SK-N-SH treated with all-trans-retinoic acid at 6 μM for 48 hours (cell line): ENCODE data around the gene SMIM34.
"Not testable (repeated sequence)": the region's sequence is repeated elsewhere in the genome, so short reads cannot be mapped to it uniquely, and the experiment has no call there.

Experiments used
- ARNTL ChIP-seq: fragments of 450-650 bp; formaldehyde crosslinking; IDR thresholded peaks from 2 replicates; pipeline ENCODE4 v1.5.0; 2020; ENCODE audit warnings: low read depth, mild to moderate bottlenecking, moderate library complexity, borderline replicate concordance
- CSDC2 ChIP-seq: fragments of 250-450 bp; sonication (Bioruptor Pico); IDR thresholded peaks from 2 replicates; pipeline ENCODE4 v1.5.0; 2020; ENCODE audit warnings: mild to moderate bottlenecking, moderate library complexity
- ISL1 ChIP-seq: fragments of 250-450 bp; sonication (Bioruptor Pico); IDR thresholded peaks from 2 replicates; pipeline ENCODE4 v2.1.2; 2022; ENCODE audit warnings: mild to moderate bottlenecking, moderate library complexity
- ZFP3 ChIP-seq: fragments of 250-450 bp; sonication (Bioruptor Pico); IDR thresholded peaks from 2 replicates; pipeline ENCODE4 v1.5.0; 2020; ENCODE audit warnings: mild to moderate bottlenecking, moderate library complexity
- ZFP30 ChIP-seq: fragments of 450-650 bp; formaldehyde crosslinking; IDR thresholded peaks from 2 replicates; pipeline ENCODE4 v1.5.0; 2022; ENCODE audit warnings: mild to moderate bottlenecking, moderate library complexity
- ZNF70 ChIP-seq: fragments of 450-650 bp; formaldehyde crosslinking; IDR thresholded peaks from 2 replicates; pipeline ENCODE4 v1.5.0; 2020; ENCODE audit warnings: mild to moderate bottlenecking, moderate library complexity
- TF ChIP-seq, protein P1 (sequence below): fragments of 250-450 bp; sonication (Bioruptor Pico); IDR thresholded peaks from 2 replicates; pipeline ENCODE4 v1.5.1; 2021; ENCODE audit warnings: mild to moderate bottlenecking, moderate library complexity
- TF ChIP-seq, protein P2 (sequence below): fragments of 250-450 bp; sonication (Bioruptor Pico); IDR thresholded peaks from 2 replicates; pipeline ENCODE4 v1.5.0; 2020; ENCODE audit warnings: mild to moderate bottlenecking, moderate library complexity

DNA sequence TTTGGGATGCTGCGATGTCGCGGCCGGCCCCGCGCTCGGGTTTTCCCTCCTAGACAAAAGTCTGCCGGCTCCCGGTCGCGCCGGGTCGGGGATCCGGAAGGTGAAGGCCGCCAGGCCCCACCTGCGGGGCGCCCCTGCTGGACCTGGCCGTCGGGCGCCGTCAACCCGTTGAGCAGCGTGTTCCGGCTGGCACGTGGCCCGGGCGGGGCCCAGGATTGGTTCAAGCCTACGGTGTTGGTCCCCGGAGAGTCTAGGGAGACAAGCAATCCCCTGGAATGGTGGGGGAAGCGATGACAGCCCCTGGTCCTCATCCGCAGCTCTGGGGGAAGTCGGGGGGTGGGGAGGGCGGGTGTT, 48.2 kb downstream of the SMIM34 start:
- TF ChIP-seq CSDC2 (CRISPR knock-in tag); ISL1 (CRISPR knock-in tag); ZFP30 (CRISPR knock-in tag); ZNF70; ZFP3 (CRISPR knock-in tag); ARNTL (CRISPR knock-in tag): not testable (repeated sequence)
- TF ChIP-seq, protein P1, sequence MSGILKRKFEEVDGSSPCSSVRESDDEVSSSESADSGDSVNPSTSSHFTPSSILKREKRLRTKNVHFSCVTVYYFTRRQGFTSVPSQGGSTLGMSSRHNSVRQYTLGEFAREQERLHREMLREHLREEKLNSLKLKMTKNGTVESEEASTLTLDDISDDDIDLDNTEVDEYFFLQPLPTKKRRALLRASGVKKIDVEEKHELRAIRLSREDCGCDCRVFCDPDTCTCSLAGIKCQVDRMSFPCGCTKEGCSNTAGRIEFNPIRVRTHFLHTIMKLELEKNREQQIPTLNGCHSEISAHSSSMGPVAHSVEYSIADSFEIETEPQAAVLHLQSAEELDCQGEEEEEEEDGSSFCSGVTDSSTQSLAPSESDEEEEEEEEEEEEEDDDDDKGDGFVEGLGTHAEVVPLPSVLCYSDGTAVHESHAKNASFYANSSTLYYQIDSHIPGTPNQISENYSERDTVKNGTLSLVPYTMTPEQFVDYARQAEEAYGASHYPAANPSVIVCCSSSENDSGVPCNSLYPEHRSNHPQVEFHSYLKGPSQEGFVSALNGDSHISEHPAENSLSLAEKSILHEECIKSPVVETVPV (CRISPR knock-in tag), result not testable (repeated sequence)
- TF ChIP-seq, protein P2, sequence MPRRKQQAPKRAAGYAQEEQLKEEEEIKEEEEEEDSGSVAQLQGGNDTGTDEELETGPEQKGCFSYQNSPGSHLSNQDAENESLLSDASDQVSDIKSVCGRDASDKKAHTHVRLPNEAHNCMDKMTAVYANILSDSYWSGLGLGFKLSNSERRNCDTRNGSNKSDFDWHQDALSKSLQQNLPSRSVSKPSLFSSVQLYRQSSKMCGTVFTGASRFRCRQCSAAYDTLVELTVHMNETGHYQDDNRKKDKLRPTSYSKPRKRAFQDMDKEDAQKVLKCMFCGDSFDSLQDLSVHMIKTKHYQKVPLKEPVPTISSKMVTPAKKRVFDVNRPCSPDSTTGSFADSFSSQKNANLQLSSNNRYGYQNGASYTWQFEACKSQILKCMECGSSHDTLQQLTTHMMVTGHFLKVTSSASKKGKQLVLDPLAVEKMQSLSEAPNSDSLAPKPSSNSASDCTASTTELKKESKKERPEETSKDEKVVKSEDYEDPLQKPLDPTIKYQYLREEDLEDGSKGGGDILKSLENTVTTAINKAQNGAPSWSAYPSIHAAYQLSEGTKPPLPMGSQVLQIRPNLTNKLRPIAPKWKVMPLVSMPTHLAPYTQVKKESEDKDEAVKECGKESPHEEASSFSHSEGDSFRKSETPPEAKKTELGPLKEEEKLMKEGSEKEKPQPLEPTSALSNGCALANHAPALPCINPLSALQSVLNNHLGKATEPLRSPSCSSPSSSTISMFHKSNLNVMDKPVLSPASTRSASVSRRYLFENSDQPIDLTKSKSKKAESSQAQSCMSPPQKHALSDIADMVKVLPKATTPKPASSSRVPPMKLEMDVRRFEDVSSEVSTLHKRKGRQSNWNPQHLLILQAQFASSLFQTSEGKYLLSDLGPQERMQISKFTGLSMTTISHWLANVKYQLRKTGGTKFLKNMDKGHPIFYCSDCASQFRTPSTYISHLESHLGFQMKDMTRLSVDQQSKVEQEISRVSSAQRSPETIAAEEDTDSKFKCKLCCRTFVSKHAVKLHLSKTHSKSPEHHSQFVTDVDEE (CRISPR knock-in tag), result not testable (repeated sequence)
